Panc1 (cell line): ENCODE measurements around the gene ATXN1.

Experiments
- TF ChIP-seq, protein P1 (sequence below), 2 experiments: IDR thresholded peaks; 2 replicates each; pipeline ENCODE4 v1.6.1; 2011 to 2012; ENCODE audit warnings: low read depth in 2 of 2, control low read depth in 1 of 2, low read length in 1 of 2, mild to moderate bottlenecking in 1 of 2, moderate library complexity in 1 of 2; ENCODE audit not compliant: insufficient read depth in 1 of 2
- TF ChIP-seq, protein P2 (sequence below): fragments of 450-650 bp; IDR thresholded peaks from 2 replicates; pipeline ENCODE4 v1.5.1; 2017; ENCODE audit warnings: mild to moderate bottlenecking

DNA sequence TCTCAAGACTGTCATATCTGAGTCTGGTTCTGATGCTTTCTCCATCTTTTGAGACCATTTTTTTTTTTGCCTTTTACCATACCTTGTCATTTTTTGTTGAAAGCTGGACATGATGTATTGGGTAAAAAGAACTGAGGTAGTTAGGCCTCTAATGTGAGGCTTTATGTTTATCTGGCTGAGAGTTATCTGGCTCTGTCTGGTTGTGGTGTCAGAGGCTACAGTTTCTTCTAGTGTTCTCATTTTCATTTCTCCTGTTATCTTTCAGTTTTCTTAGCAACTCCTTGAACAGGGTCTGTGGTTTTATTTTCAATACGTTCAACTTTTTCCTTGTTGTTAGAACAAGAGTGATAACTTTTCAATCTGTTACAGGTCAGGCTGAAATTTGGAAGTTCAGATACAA is 49.2 kb upstream of the ATXN1 start:
- TF ChIP-seq, protein P1, sequence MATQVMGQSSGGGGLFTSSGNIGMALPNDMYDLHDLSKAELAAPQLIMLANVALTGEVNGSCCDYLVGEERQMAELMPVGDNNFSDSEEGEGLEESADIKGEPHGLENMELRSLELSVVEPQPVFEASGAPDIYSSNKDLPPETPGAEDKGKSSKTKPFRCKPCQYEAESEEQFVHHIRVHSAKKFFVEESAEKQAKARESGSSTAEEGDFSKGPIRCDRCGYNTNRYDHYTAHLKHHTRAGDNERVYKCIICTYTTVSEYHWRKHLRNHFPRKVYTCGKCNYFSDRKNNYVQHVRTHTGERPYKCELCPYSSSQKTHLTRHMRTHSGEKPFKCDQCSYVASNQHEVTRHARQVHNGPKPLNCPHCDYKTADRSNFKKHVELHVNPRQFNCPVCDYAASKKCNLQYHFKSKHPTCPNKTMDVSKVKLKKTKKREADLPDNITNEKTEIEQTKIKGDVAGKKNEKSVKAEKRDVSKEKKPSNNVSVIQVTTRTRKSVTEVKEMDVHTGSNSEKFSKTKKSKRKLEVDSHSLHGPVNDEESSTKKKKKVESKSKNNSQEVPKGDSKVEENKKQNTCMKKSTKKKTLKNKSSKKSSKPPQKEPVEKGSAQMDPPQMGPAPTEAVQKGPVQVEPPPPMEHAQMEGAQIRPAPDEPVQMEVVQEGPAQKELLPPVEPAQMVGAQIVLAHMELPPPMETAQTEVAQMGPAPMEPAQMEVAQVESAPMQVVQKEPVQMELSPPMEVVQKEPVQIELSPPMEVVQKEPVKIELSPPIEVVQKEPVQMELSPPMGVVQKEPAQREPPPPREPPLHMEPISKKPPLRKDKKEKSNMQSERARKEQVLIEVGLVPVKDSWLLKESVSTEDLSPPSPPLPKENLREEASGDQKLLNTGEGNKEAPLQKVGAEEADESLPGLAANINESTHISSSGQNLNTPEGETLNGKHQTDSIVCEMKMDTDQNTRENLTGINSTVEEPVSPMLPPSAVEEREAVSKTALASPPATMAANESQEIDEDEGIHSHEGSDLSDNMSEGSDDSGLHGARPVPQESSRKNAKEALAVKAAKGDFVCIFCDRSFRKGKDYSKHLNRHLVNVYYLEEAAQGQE (IDR thresholded peaks at IDR 0.05; ENCODE audit: insufficient read depth in 1 of 2, low read depth in 2 of 2, low read length in 1 of 2) = no peak
- TF ChIP-seq, protein P2, sequence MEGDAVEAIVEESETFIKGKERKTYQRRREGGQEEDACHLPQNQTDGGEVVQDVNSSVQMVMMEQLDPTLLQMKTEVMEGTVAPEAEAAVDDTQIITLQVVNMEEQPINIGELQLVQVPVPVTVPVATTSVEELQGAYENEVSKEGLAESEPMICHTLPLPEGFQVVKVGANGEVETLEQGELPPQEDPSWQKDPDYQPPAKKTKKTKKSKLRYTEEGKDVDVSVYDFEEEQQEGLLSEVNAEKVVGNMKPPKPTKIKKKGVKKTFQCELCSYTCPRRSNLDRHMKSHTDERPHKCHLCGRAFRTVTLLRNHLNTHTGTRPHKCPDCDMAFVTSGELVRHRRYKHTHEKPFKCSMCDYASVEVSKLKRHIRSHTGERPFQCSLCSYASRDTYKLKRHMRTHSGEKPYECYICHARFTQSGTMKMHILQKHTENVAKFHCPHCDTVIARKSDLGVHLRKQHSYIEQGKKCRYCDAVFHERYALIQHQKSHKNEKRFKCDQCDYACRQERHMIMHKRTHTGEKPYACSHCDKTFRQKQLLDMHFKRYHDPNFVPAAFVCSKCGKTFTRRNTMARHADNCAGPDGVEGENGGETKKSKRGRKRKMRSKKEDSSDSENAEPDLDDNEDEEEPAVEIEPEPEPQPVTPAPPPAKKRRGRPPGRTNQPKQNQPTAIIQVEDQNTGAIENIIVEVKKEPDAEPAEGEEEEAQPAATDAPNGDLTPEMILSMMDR = no peak
